ENCODE results near the gene MIGA2. TPM values are rescaled to one million over a fixed set of nuclear protein-coding genes. Genes with fewer than 3 reads are reported as not detected.

Gene MIGA2
- total and polyA plus RNA-seq, 2 of the 8 experiments (the other 6 are each of a cell fraction or from before 2014, with no cell fraction given), result 24.6 to 39.0 TPM

DNA sequence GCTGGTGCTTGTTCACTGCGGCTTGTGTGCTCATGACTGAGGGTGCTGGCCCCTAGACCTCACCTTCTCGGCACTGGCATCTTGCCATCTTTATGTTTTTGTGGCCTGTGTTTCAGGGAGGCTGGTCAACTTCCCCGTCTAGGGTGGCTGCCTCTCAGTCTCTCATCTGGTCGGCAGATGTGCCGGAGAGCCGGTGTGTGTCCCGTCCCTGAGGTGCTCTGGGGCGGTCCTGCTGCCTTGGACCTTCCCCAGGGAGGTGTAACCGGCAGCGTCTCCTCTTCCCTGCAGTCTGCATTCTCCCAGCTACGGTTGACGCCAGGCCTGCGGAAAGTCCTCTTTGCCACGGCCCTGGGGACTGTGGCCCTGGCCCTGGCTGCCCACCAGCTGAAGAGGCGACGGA, 5.6 kb downstream of the MIGA2 start:
- ChIA-PET CTCF (ENCODE audit: partially characterized antibody) (interaction anchor here (0.8 to 1.2 kb wide), 3 partner anchors 12 to 18 kb away, joined by 4 to 5 read pairs (median 4); partner anchors contain the start of gene SH3GLB2), POLR2A (ENCODE audit: partially characterized antibody) (no interaction called here)
- no peak overlapping the region for H4K5ac ChIP-seq (ENCODE audit: insufficient read length, low read depth, low read length)
- FAIRE-seq (no peak), DNase-seq (ENCODE audit: low read depth in 1 of 2, low spot score in 2 of 2) (no peak)
- no peak overlapping the region for H3K4me3 ChIP-seq (ENCODE audit: extremely low read depth in 1 of 4, insufficient read depth in 2 of 4, low read depth in 3 of 4, low read length in 4 of 4)
- H3K23me2 ChIP-seq (ENCODE audit: low read depth, low read length), result peaks cover 3% of the 10 kb centered on the region
- TF ChIP-seq EP300 (IDR thresholded peaks at IDR 0.05; ENCODE audit: borderline replicate concordance in 1 of 2, low read depth in 2 of 2, low read length in 2 of 2) (no peak), YY1 (IDR thresholded peaks at IDR 0.05; ENCODE audit: low read depth, low read length) (no peak), SIX5 (IDR thresholded peaks at IDR 0.05; ENCODE audit: low read depth, low read length) (no peak), TCF12 (IDR thresholded peaks at IDR 0.05; ENCODE audit: low read depth, low read length) (no peak), TAF1 (IDR thresholded peaks at IDR 0.05; ENCODE audit: low read depth, low read length) (no peak), CREB1 (IDR thresholded peaks at IDR 0.05) (no peak), MAFK (IDR thresholded peaks at IDR 0.05; ENCODE audit: low read depth, low read length) (no peak), ZNF274 (IDR thresholded peaks at IDR 0.05; ENCODE audit: borderline replicate concordance, extremely low read depth, low read length) (no peak)
- TF ChIP-seq, protein P1, sequence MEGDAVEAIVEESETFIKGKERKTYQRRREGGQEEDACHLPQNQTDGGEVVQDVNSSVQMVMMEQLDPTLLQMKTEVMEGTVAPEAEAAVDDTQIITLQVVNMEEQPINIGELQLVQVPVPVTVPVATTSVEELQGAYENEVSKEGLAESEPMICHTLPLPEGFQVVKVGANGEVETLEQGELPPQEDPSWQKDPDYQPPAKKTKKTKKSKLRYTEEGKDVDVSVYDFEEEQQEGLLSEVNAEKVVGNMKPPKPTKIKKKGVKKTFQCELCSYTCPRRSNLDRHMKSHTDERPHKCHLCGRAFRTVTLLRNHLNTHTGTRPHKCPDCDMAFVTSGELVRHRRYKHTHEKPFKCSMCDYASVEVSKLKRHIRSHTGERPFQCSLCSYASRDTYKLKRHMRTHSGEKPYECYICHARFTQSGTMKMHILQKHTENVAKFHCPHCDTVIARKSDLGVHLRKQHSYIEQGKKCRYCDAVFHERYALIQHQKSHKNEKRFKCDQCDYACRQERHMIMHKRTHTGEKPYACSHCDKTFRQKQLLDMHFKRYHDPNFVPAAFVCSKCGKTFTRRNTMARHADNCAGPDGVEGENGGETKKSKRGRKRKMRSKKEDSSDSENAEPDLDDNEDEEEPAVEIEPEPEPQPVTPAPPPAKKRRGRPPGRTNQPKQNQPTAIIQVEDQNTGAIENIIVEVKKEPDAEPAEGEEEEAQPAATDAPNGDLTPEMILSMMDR (IDR thresholded peaks at IDR 0.05; ENCODE audit: control extremely low read depth in 1 of 3, insufficient read depth in 1 of 3, low read depth in 1 of 3, low read length in 3 of 3), result no peak
- no peak overlapping the region for H3K4ac ChIP-seq (replicated peaks; ENCODE audit: insufficient read length, low read depth, low read length)
- no peaks in the 10 kb centered on the region for H3K27me3 ChIP-seq (replicated peaks in 1 of 4; ENCODE audit: control insufficient read depth in 3 of 4, extremely low read depth in 1 of 4, insufficient read depth in 3 of 4, low read length in 3 of 4)
- H3K18ac ChIP-seq (ENCODE audit: extremely low read depth, low read length), result no peak overlapping the region
- no peak overlapping the region for H2AK5ac ChIP-seq (ENCODE audit: low read depth, low read length)
- no peak overlapping the region for H2AFZ ChIP-seq (ENCODE audit: low read length)
- H3K23ac ChIP-seq (ENCODE audit: insufficient read length), result no peak overlapping the region
- WGBS, 2 experiments (ENCODE audit: extremely low coverage in 1 of 2, insufficient coverage in 1 of 2, insufficient read length in 1 of 2, insufficient replicate concordance in 2 of 2, low coverage in 1 of 2, low lambda C conversion rate in 2 of 2, missing lambda C conversion rate in 1 of 2), result 94% methylated on average over 14 of the region's 16 CpGs; no CpG with 5 or more reads in 1 of the 2 experiments
- no peak overlapping the region for H4K8ac ChIP-seq (ENCODE audit: extremely low read depth, insufficient read depth, low read length)
- H3K79me2 ChIP-seq (ENCODE audit: control insufficient read depth in 1 of 2, insufficient read depth in 2 of 2, low read length in 2 of 2), result peaks cover 0 to 19% of the 10 kb centered on the region in 2 experiments; a peak in 2 of 4 replicates
- H3K79me1 ChIP-seq (ENCODE audit: low read depth, low read length), result peaks cover 7% of the 10 kb centered on the region
- H2BK15ac ChIP-seq (ENCODE audit: low read length), result no peak overlapping the region
- H4K20me1 ChIP-seq (replicated peaks in 1 of 2; ENCODE audit: control insufficient read depth in 1 of 2, insufficient read depth in 2 of 2, low read length in 2 of 2), result peaks cover 0 to 5% of the 10 kb centered on the region in 2 experiments
- H3K14ac ChIP-seq (ENCODE audit: insufficient read length), result no peak overlapping the region
- no peak overlapping the region for H2BK5ac ChIP-seq (ENCODE audit: low read depth, low read length)
- H3K4me2 ChIP-seq (ENCODE audit: insufficient read depth in 1 of 2, low read depth in 2 of 2, low read length in 2 of 2), result no peak overlapping the region
- H3K56ac ChIP-seq (replicated peaks; ENCODE audit: insufficient read length, low read depth, low read length), result no peak overlapping the region
- H3K27ac ChIP-seq (ENCODE audit: low read depth, low read length), result no peak overlapping the region
- H3K9ac ChIP-seq (replicated peaks in 1 of 4; ENCODE audit: extremely low read depth in 1 of 4, low read depth in 3 of 4, low read length in 3 of 4), result no peak overlapping the region
- H2BK20ac ChIP-seq (ENCODE audit: low read length), result no peak overlapping the region
- peaks cover 0 to 16% (median 7%) of the 10 kb centered on the region in 4 experiments; a peak in 5 of 8 replicates for H3K36me3 ChIP-seq (ENCODE audit: control insufficient read depth in 2 of 4, insufficient read depth in 4 of 4, low read length in 3 of 4)
- no peaks in the 10 kb centered on the region for H3K9me3 ChIP-seq (ENCODE audit: insufficient read depth in 2 of 2, low read depth in 1 of 2, low read length in 1 of 2)
- peaks cover 0 to 9% (median 4%) of the 10 kb centered on the region in 4 experiments; a peak in 4 of 7 replicates for H3K4me1 ChIP-seq (replicated peaks in 1 of 4; ENCODE audit: control insufficient read depth in 3 of 4, insufficient read depth in 4 of 4, low read length in 3 of 4)
- no peak overlapping the region for H2BK12ac ChIP-seq (ENCODE audit: low read depth, low read length)
- no peak overlapping the region for H2BK120ac ChIP-seq (replicated peaks; ENCODE audit: low read depth, low read length)
- H4K91ac ChIP-seq (replicated peaks; ENCODE audit: insufficient read length, low read length), result no peak overlapping the region

All from H1 (cell line).